DOHH2 (cell line): Measurements from ENCODE around the gene UBE2N.

ENCODE experiments used
- CTCF ChIP-seq: fragments of 200-600 bp; sonication (generic); IDR thresholded peaks from one replicate; pipeline ENCODE4 v1.5.1; 2014; ENCODE audit warnings: antibody characterized with exemption, mild to moderate bottlenecking, low read depth, low read length; ENCODE audit not compliant: poor library complexity, severe bottlenecking
- EZH2phosphoT487 ChIP-seq: fragments of 200-600 bp; sonication (generic); IDR thresholded peaks from 2 replicates; pipeline ENCODE4 v1.6.1; 2017; ENCODE audit warnings: borderline replicate concordance, mild to moderate bottlenecking, antibody characterized with exemption, low read length, moderate library complexity, mixed read lengths

- no peak for TF ChIP-seq CTCF
- TF ChIP-seq EZH2phosphoT487: no peak
Observed at GRCh38 chr12:93381161-93381975, 60.4 kb downstream of the UBE2N start.
